Caco-2 (cell line): ENCODE data around the gene TENM4. TPM values are rescaled to one million over a fixed set of nuclear protein-coding genes. Genes with fewer than 3 reads are reported as not detected.
A peak's percentile ranks its signal among the peaks of the same experiment; 100 is the strongest.

Source experiments
- BruUV-seq: library from RNA; stranded (reverse); fragments of 400-500 nt; replicated peaks from 2 replicates; lab custom pipeline; 2021; lab: Mats Ljungman, UMichigan
- CTCF ChIA-PET: fragments of 300-600 bp; sonication (Branson Sonifier 250); formaldehyde crosslinking; loops from one replicate; lab custom pipeline; 2022; ENCODE audit warnings: antibody characterized with exemption; lab: Charles Lee
- POLR2A ChIA-PET: fragments of 300-600 bp; sonication (Branson Sonifier 250); formaldehyde crosslinking; loops from one replicate; lab custom pipeline; 2022; ENCODE audit warnings: antibody characterized with exemption; lab: Charles Lee
- DNase-seq, 2 experiments: peaks; one replicate each; pipeline versions ENCODE4 v3.0.0 to v3.0.0-alpha.2; 2020 to 2022
- H3K27me3 ChIP-seq: replicated peaks from 2 replicates; pipeline ENCODE4 v1.6.0; 2011; ENCODE audit warnings: low read length; ENCODE audit not compliant: control insufficient read depth, insufficient read depth
- H3K36me3 ChIP-seq: 2 replicates; pipeline ENCODE4 v1.5.1; 2011; ENCODE audit warnings: low read length; ENCODE audit not compliant: control insufficient read depth, insufficient read depth
- H3K4me1 ChIP-seq: fragments of 250-450 bp; sonication (Bioruptor Pico); 2 replicates; pipeline ENCODE4 v1.5.1; 2020; ENCODE audit warnings: mild to moderate bottlenecking
- H3K4me3 ChIP-seq: 2 replicates; pipeline ENCODE4 v1.5.1; 2011; ENCODE audit warnings: low read depth, mild to moderate bottlenecking, control low read depth, low read length
- H3K9me3 ChIP-seq: fragments of 250-450 bp; sonication (Bioruptor Pico); 2 replicates; pipeline ENCODE4 v1.5.1; 2020; ENCODE audit warnings: mild to moderate bottlenecking, moderate library complexity
- H3K27ac Mint-ChIP-seq: one replicate; pipeline ENCODE4 v1.8.0; 2022; ENCODE audit warnings: mixed read lengths; ENCODE audit not compliant: unreplicated experiment
- H3K27me3 Mint-ChIP-seq: one replicate; pipeline ENCODE4 v1.8.0; 2022; ENCODE audit warnings: mixed read lengths; ENCODE audit not compliant: insufficient read depth, unreplicated experiment
- H3K36me3 Mint-ChIP-seq: one replicate; pipeline ENCODE4 v1.8.0; 2022; ENCODE audit warnings: mild to moderate bottlenecking, mixed read lengths; ENCODE audit not compliant: insufficient read depth, unreplicated experiment
- H3K4me1 Mint-ChIP-seq: one replicate; pipeline ENCODE4 v1.8.0; 2022; ENCODE audit warnings: low read depth, mixed read lengths; ENCODE audit not compliant: unreplicated experiment
- H3K4me3 Mint-ChIP-seq: one replicate; pipeline ENCODE4 v1.8.0; 2022; ENCODE audit warnings: mild to moderate bottlenecking, moderate library complexity, mixed read lengths; ENCODE audit not compliant: unreplicated experiment
- H3K9me3 Mint-ChIP-seq: one replicate; pipeline ENCODE4 v1.8.0; 2022; ENCODE audit warnings: mixed read lengths; ENCODE audit not compliant: unreplicated experiment
- intact Hi-C: fragments of 100-400 bp; cut with micrococcal nuclease; formaldehyde crosslinking; loops from one replicate; pipeline ENCODE4 v1.10.0; 2022; ENCODE audit not compliant: unreplicated experiment
- total RNA-seq: library from RNA; stranded (reverse); gene quantifications from 2 replicates; pipeline ENCODE4 v1.2.3, GENCODE V29; 2022
- TF ChIP-seq, protein P1 (sequence below), 2 experiments: fragments of 200-600 bp in 1 of 2; IDR thresholded peaks; 1 replicate in 1 of 2; 2 replicates in 1 of 2; pipeline versions ENCODE4 v1.5.1 to v1.8.0; 2011 to 2022; ENCODE audit warnings: antibody characterized with exemption in 1 of 2, control low read depth in 1 of 2, inconsistent platforms in 1 of 2, low read depth in 1 of 2, low read length in 1 of 2, mild to moderate bottlenecking in 1 of 2, moderate library complexity in 1 of 2; ENCODE audit not compliant: insufficient read depth in 1 of 2, severe bottlenecking in 1 of 2, unreplicated experiment in 1 of 2

Gene TENM4
- total RNA-seq, 1 experiment from 2014 or later = 1.1 TPM

DNA sequence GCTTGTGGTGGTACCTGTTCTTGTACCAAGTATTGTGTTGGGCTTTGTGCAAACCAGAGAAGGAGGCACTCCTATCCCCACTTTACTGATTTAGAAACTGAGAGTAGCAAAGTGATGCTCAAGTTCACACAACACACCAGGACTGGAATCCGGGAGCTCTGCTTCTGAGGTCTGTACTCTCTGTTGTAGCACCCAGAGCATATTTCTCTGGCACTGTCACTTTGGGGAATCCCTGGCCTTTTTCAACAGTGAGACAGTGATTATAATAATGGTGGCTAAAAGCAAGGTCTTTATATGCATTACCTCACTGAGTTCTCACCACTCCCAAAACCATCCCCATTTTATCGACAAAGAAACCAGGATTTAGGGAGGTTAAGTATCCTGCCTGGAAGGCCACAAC lies 362.4 kb downstream of the TENM4 start:
- no peak overlapping the region for H3K4me3 Mint-ChIP-seq
- H3K36me3 Mint-ChIP-seq = no peaks in the 10 kb centered on the region
- H3K27me3 Mint-ChIP-seq = no peaks in the 10 kb centered on the region
- DNase-seq = no peak
- no peaks in the 10 kb centered on the region for H3K36me3 ChIP-seq
- POLR2A ChIA-PET = no interaction called here
- no peaks in the 10 kb centered on the region for H3K9me3 Mint-ChIP-seq
- H3K4me1 Mint-ChIP-seq = no peaks in the 10 kb centered on the region
- H3K27me3 ChIP-seq = no peaks in the 10 kb centered on the region
- H3K9me3 ChIP-seq = no peaks in the 10 kb centered on the region
- intact Hi-C loops = loop anchor here (5.0 kb wide), 1 partner anchor 241 kb away; no protein-coding TSS in a partner anchor
- no TSS peak for BruUV-seq
- no peak overlapping the region for H3K27ac Mint-ChIP-seq
- CTCF ChIA-PET = interaction anchor here (1.5 to 2.1 kb wide), 3 partner anchors 10 to 433 kb away, joined by 4 to 10 read pairs (median 5); no protein-coding TSS in a partner anchor
- no peaks in the 10 kb centered on the region for H3K4me1 ChIP-seq
- no peak overlapping the region for H3K4me3 ChIP-seq
- TF ChIP-seq, protein P1, sequence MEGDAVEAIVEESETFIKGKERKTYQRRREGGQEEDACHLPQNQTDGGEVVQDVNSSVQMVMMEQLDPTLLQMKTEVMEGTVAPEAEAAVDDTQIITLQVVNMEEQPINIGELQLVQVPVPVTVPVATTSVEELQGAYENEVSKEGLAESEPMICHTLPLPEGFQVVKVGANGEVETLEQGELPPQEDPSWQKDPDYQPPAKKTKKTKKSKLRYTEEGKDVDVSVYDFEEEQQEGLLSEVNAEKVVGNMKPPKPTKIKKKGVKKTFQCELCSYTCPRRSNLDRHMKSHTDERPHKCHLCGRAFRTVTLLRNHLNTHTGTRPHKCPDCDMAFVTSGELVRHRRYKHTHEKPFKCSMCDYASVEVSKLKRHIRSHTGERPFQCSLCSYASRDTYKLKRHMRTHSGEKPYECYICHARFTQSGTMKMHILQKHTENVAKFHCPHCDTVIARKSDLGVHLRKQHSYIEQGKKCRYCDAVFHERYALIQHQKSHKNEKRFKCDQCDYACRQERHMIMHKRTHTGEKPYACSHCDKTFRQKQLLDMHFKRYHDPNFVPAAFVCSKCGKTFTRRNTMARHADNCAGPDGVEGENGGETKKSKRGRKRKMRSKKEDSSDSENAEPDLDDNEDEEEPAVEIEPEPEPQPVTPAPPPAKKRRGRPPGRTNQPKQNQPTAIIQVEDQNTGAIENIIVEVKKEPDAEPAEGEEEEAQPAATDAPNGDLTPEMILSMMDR (IDR thresholded peaks at IDR 0.05; ENCODE audit: insufficient read depth in 1 of 2, low read depth in 1 of 2, low read length in 1 of 2, severe bottlenecking in 1 of 2, unreplicated experiment in 1 of 2) = no peak

DNA sequence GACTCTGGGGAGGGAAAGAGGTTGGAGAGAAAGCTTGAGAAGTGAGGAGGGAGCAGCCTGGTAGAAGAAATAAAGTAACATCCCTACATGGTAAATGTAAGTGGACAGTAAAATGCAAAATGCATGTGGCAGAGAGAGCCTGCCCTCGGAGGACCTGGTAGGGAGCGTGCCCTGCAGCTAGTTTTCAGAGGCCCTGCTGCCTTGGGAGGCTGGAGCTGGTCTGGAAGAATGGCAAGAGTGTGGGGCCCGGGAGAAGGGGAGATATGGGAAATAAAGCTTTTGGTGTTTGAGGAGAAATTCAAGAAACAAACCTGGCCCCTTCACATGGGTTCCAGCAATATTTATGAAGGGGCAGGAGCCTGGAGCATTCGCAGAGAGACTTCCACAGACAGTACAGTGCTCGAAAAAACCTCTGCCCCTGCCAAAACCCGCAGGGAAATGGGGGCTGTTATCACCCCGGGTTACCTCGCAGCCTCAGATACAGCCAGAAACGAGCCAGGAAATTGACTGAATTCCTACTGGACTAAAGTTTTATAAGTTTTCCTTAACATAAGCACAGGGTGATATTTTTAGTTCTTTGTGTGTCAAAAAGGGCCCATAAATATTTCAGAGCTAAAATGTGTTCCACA lies 363.0 kb downstream of the TENM4 start:
- H3K36me3 Mint-ChIP-seq = no peaks in the 10 kb centered on the region
- no peak for DNase-seq
- Histone ChIP-seq H3K36me3 (no peaks in the 10 kb centered on the region), H3K4me3 (no peak overlapping the region), H3K4me1 (no peaks in the 10 kb centered on the region), H3K27me3 (no peaks in the 10 kb centered on the region), H3K9me3 (no peaks in the 10 kb centered on the region)
- H3K27ac Mint-ChIP-seq = no peak overlapping the region
- TF ChIP-seq, protein P1 (IDR thresholded peaks at IDR 0.05; ENCODE audit: insufficient read depth in 1 of 2, low read depth in 1 of 2, low read length in 1 of 2, severe bottlenecking in 1 of 2, unreplicated experiment in 1 of 2) = no peak
- no peaks in the 10 kb centered on the region for H3K27me3 Mint-ChIP-seq
- ChIA-PET CTCF (interaction anchor here (1.5 to 2.1 kb wide), 3 partner anchors 9 to 432 kb away, joined by 4 to 10 read pairs (median 5); no protein-coding TSS in a partner anchor), POLR2A (no interaction called here)
- no peaks in the 10 kb centered on the region for H3K4me1 Mint-ChIP-seq
- no peak overlapping the region for H3K4me3 Mint-ChIP-seq
- BruUV-seq = no TSS peak
- intact Hi-C loops = loop anchor here (5.0 kb wide), 1 partner anchor 241 kb away; no protein-coding TSS in a partner anchor
- H3K9me3 Mint-ChIP-seq = no peaks in the 10 kb centered on the region

DNA sequence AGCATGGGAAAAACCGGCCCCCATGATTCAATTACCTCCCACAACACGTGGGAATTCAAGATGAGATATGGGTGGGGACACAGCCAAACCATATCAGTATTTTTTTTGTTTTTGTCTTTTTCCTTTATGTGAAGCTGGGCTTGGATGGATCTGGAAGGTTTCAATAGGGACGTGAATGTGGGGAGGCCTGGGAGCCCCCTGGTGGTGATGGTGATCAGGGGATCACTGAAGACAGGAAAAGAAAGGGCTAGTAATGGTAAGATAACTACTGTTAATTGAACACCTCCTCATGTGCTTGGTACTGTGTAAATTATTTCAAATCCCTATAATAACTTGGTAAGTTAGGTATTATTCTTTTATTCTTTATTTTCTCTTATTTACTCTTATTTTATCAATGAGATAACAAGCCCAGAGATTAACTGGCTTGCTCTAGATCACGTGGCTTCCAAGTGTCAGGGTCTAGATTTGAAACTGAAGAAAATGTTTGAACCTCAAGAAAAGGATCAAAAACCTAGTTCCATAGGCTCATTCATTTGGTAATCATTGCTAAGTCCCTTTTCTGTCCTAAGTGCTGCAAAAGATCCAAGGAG lies 364.2 kb downstream of the TENM4 start:
- H3K9me3 Mint-ChIP-seq = no peaks in the 10 kb centered on the region
- intact Hi-C loops = loop anchor here (1.0 to 5.0 kb wide), 2 partner anchors 239 to 431 kb away; no protein-coding TSS in a partner anchor
- BruUV-seq = no TSS peak
- no peak overlapping the region for H3K27ac Mint-ChIP-seq
- no peaks in the 10 kb centered on the region for H3K4me1 Mint-ChIP-seq
- TF ChIP-seq, protein P1 (IDR thresholded peaks at IDR 0.05; ENCODE audit: insufficient read depth in 1 of 2, low read depth in 1 of 2, low read length in 1 of 2, severe bottlenecking in 1 of 2, unreplicated experiment in 1 of 2) = peak; percentile 90 to 97
- no peaks in the 10 kb centered on the region for H3K27me3 ChIP-seq
- no peaks in the 10 kb centered on the region for H3K4me1 ChIP-seq
- H3K36me3 Mint-ChIP-seq = no peaks in the 10 kb centered on the region
- no peak overlapping the region for H3K4me3 Mint-ChIP-seq
- H3K36me3 ChIP-seq = no peaks in the 10 kb centered on the region
- no peaks in the 10 kb centered on the region for H3K27me3 Mint-ChIP-seq
- H3K4me3 ChIP-seq = no peak overlapping the region
- no peaks in the 10 kb centered on the region for H3K9me3 ChIP-seq
- ChIA-PET CTCF (interaction anchor here (1.0 to 2.2 kb wide), 3 partner anchors 10 to 431 kb away, joined by 6 to 13 read pairs (median 13); no protein-coding TSS in a partner anchor), POLR2A (no interaction called here)
- peak; percentile 60 to 77 for DNase-seq
